Ovary (tissue), 9 donors: ENCODE measurements around the gene COMMD10. TPM values are rescaled to one million over a fixed set of nuclear protein-coding genes. Genes with fewer than 3 reads are reported as not detected.

Experiments
- DNase-seq, 5 donors: peaks; one replicate each; pipeline ENCODE4 v3.0.0-alpha.2; 2019 to 2020
- H3K27ac ChIP-seq, 2 donors: fragments of 200-600 bp; one replicate each; pipeline versions ENCODE4 v1.5.1 to v1.8.0; 2019 to 2022
- H3K27me3 ChIP-seq: fragments of 200-600 bp; one replicate; pipeline ENCODE4 v1.8.0; 2022
- H3K36me3 ChIP-seq: fragments of 200-600 bp; sonication (generic); one replicate; pipeline ENCODE4 v1.5.1; 2019
- H3K4me1 ChIP-seq: one replicate; pipeline ENCODE4 v1.8.1; 2013; ENCODE audit warnings: mild to moderate bottlenecking, moderate library complexity; ENCODE audit not compliant: insufficient read depth
- H3K4me3 ChIP-seq: fragments of 200-600 bp; sonication (generic); one replicate; pipeline ENCODE4 v1.5.1; 2017
- H3K9me3 ChIP-seq, 2 donors: fragments of 200-600 bp in 1 of 2; sonication (generic) in 1 of 2; one replicate each; pipeline versions ENCODE4 v1.5.1 to v1.8.1; 2013 to 2019; ENCODE audit warnings: mild to moderate bottlenecking in 1 of 2, moderate library complexity in 1 of 2
- CTCF ChIP-seq, 3 donors: fragments of 450-650 bp in 2 of 3; fragments of 200-600 bp in 1 of 3; IDR thresholded peaks; one replicate each; pipeline versions ENCODE4 v1.5.1 to v1.8.0; 2016 to 2022; ENCODE audit warnings: antibody characterized with exemption in 3 of 3, mild to moderate bottlenecking in 1 of 3
- EP300 ChIP-seq: sonication (generic); formaldehyde crosslinking; IDR thresholded peaks from one replicate; pipeline ENCODE4 v1.6.1; 2017; ENCODE audit warnings: antibody characterized with exemption
- POLR2A ChIP-seq: fragments of 450-650 bp; IDR thresholded peaks from one replicate; pipeline ENCODE4 v1.6.1; 2017; ENCODE audit warnings: antibody characterized with exemption, mild to moderate bottlenecking, moderate library complexity
- WGBS, 3 donors: extraction: QIAGEN DNeasy Blood & Tissue Kit in 1 of 3; methylation state at CpG; one replicate each; pipeline versions ENCODE4 v1.1.5 to v1.1.7; 2013 to 2017; 5-methylcytosine and 5-hydroxymethylcytosine counted together
- intact Hi-C, 4 donors: fragments of 100-400 bp; cut with DNase I; formaldehyde crosslinking; loops; one replicate each; pipeline versions ENCODE4 v1.11.0 to v1.15.1; 2022 to 2023
- polyA plus RNA-seq, 2 donors: library from polyadenylated mRNA; stranded (reverse); fragments of 200-250 nt in 1 of 2; fragments of 350-450 nt in 1 of 2; fragmentation: Illumina TruSeq in 1 of 2; extraction: RNeasy Lipid Tissue Mini Kit (QIAGEN cat#74804) in 1 of 2; gene quantifications; one replicate each; pipeline ENCODE4 v1.2.3, GENCODE V29; 2013 to 2014
- total RNA-seq, 7 donors: library from RNA; depleted of rRNA in 2 of 7; stranded (reverse); fragments of >200 nt in 2 of 7; fragmentation: NEBNext Ultra II Directional in 3 of 7; extraction: Animal tissue kit (Norgen Biotek cat#: 25700) in 3 of 7; gene quantifications; one replicate each; pipeline versions ENCODE4 v1.1.0 to v1.2.4, GENCODE V29; 2016 to 2023
- donor health status: DM: no; HTN: no; CAD: no; lungs with moderate emphysema.
- donor health status: DM: no; HTN: no; CAD: no.
- donor health status: Bipolar disorder and iron deficiency.
- donor health status: DM: yes; HTN: yes; CAD: no.
- donor health status: DM: no; HTN: no; CAD: no.
- donor health status: DM: yes; HTN: yes; CAD: no.

COMMD10 gene
- total and polyA plus RNA-seq, 9 donors: 19.6 to 45.9 (median 26.2) TPM

GRCh38 chr5:116174111-116174510, 89.3 kb downstream of the COMMD10 start:
- no peak overlapping the region for H3K27ac ChIP-seq
- TF ChIP-seq EP300 (no peak), CTCF (IDR thresholded peaks at IDR 0.05) (no peak), POLR2A (no peak)
- no peaks in the 10 kb centered on the region for H3K9me3 ChIP-seq
- DNase-seq: no peak
- WGBS, 3 donors: 93 to 95% (median 94%) methylated on average over 1 of the region's 1 CpG
- no peaks in the 10 kb centered on the region for H3K27me3 ChIP-seq
- no peaks in the 10 kb centered on the region for H3K36me3 ChIP-seq
- intact Hi-C loops: no loop called here
- no peaks in the 10 kb centered on the region for H3K4me1 ChIP-seq
- no peak overlapping the region for H3K4me3 ChIP-seq

GRCh38 chr5:116176121-116176520, 91.3 kb downstream of the COMMD10 start:
- Histone ChIP-seq H3K4me3 (no peak overlapping the region), H3K9me3 (no peaks in the 10 kb centered on the region), H3K27ac (no peak overlapping the region), H3K27me3 (no peaks in the 10 kb centered on the region), H3K4me1 (no peaks in the 10 kb centered on the region), H3K36me3 (no peaks in the 10 kb centered on the region)
- intact Hi-C loops: no loop called here
- TF ChIP-seq POLR2A (no peak), EP300 (no peak)
- 74 to 91% (median 88%) methylated on average over 6 of the region's 6 CpGs for WGBS, 3 donors
- no peak for DNase-seq

- Histone ChIP-seq H3K4me1 (no peaks in the 10 kb centered on the region), H3K4me3 (no peak overlapping the region), H3K9me3 (no peaks in the 10 kb centered on the region), H3K27me3 (no peaks in the 10 kb centered on the region), H3K36me3 (no peaks in the 10 kb centered on the region), H3K27ac (no peak overlapping the region)
- WGBS, 3 donors: 75 to 93% (median 77%) methylated on average over 4 of the region's 4 CpGs
- TF ChIP-seq POLR2A (no peak), CTCF (IDR thresholded peaks at IDR 0.05) (no peak), EP300 (no peak)
- intact Hi-C loops: no loop called here
- no peak for DNase-seq
Measured at GRCh38 chr5:116178925-116179324, 94.1 kb downstream of the COMMD10 start.

GRCh38 chr5:116209166-116209565, 124.3 kb downstream of the COMMD10 start:
- Histone ChIP-seq H3K27ac (no peak overlapping the region), H3K27me3 (no peaks in the 10 kb centered on the region), H3K4me1 (peaks cover 1% of the 10 kb centered on the region), H3K4me3 (no peak overlapping the region), H3K36me3 (no peaks in the 10 kb centered on the region), H3K9me3 (no peaks in the 10 kb centered on the region)
- intact Hi-C loops: no loop called here
- WGBS, 3 donors: 19 to 41% (median 27%) methylated on average over 2 of the region's 2 CpGs
- TF ChIP-seq EP300 (no peak), POLR2A (no peak), CTCF (IDR thresholded peaks at IDR 0.05) (no peak)
- no peak for DNase-seq

GRCh38 chr5:116212225-116212624, 127.4 kb downstream of the COMMD10 start:
- Histone ChIP-seq H3K27me3 (no peaks in the 10 kb centered on the region), H3K36me3 (no peaks in the 10 kb centered on the region), H3K4me1 (peaks cover 1% of the 10 kb centered on the region), H3K27ac (no peak overlapping the region), H3K9me3 (no peaks in the 10 kb centered on the region), H3K4me3 (no peak overlapping the region)
- no peak for DNase-seq
- TF ChIP-seq CTCF (IDR thresholded peaks at IDR 0.05): no peak
- TF ChIP-seq EP300: no peak
- TF ChIP-seq POLR2A: no peak
- intact Hi-C loops: no loop called here
